SJSA1 (cell line): Measurements from ENCODE around the gene KIF5A. TPM values are rescaled to one million over a fixed set of nuclear protein-coding genes. Genes with fewer than 3 reads are reported as not detected.
"Not testable (repeated sequence)": the region's sequence is repeated elsewhere in the genome, so short reads cannot be mapped to it uniquely, and the experiment has no call there.

Source experiments
- DNase-seq, 2 experiments: peaks; one replicate each; pipeline ENCODE4 v3.0.0-alpha.2; 2015 to 2020; ENCODE audit warnings: low spot score in 2 of 2, low read depth in 1 of 2
- H3K27ac ChIP-seq: fragments of 250-450 bp; sonication (Bioruptor Pico); 2 replicates; pipeline ENCODE4 v1.5.1; 2020; ENCODE audit warnings: mild to moderate bottlenecking, moderate library complexity
- H3K27me3 ChIP-seq: fragments of 250-450 bp; sonication (Bioruptor Pico); replicated peaks from 2 replicates; pipeline ENCODE4 v1.5.1; 2020; ENCODE audit warnings: mild to moderate bottlenecking, moderate library complexity
- H3K36me3 ChIP-seq: fragments of 250-450 bp; sonication (Bioruptor Pico); 2 replicates; pipeline ENCODE4 v1.5.1; 2020; ENCODE audit warnings: mild to moderate bottlenecking
- H3K4me1 ChIP-seq: fragments of 250-450 bp; sonication (Bioruptor Pico); replicated peaks from 2 replicates; pipeline ENCODE4 v1.6.1; 2021; ENCODE audit warnings: mild to moderate bottlenecking
- H3K4me3 ChIP-seq: fragments of 250-450 bp; sonication (Bioruptor Pico); 2 replicates; pipeline ENCODE4 v1.5.1; 2020; ENCODE audit warnings: mild to moderate bottlenecking
- H3K9me3 ChIP-seq: fragments of 250-450 bp; sonication (Bioruptor Pico); replicated peaks from 2 replicates; pipeline ENCODE4 v1.5.1; 2020; ENCODE audit warnings: mild to moderate bottlenecking
- total RNA-seq: library from RNA; depleted of rRNA; stranded (reverse); fragments of >200 nt; shearing (Covaris generic); gene quantifications from 2 replicates; pipeline ENCODE4 v1.2.3, GENCODE V29; 2014

Gene KIF5A
- total RNA-seq, 1 experiment from 2014 or later, result 2.1 TPM

DNA sequence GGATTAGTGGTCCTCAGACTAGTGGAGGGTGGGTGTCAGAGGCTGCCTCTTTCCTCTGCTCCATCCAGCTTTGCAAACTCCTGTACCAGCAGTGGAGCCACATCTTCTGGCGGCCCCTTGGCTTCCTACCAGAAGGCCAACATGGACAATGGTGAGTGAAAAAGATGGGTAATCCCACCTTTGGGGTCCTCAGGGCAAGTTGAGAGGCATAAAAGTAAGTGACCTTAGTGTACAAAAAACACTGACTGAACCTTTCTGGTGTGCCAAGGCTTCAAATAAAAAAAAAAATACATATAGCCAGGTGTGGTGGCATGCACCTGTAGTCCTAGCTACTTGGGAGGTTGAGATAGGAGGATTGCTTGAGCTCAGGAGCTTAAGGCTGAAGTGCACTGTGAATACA lies 32.0 kb downstream of the KIF5A start:
- Histone ChIP-seq H3K27me3 (peaks cover 30% of the 10 kb centered on the region), H3K9me3 (no peaks in the 10 kb centered on the region), H3K4me3 (no peak overlapping the region), H3K4me1 (peaks cover 5% of the 10 kb centered on the region), H3K27ac (no peak overlapping the region), H3K36me3 (no peaks in the 10 kb centered on the region)
- peak; percentile 72 to 83 for DNase-seq

DNA sequence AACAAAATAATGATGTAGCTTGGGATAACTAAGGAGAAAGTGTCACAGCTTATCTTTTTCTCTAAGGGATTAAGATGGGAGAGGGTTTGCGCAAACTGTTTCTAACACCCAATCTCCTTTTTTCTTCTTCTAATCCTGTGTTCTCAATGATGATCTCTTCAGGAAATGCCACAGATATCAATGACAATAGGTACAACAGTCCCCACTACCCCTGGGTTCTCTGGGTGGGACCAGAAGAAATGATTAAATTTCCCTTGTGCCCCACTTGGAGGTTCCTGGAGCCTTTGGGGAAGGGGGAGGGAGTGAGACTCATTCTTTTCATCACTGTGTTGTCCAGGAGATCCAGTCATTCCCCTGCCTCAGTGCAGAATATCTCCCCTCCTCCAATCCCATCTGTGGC lies 32.6 kb downstream of the KIF5A start:
- Histone ChIP-seq H3K4me3 (no peak overlapping the region), H3K27ac (no peak overlapping the region), H3K36me3 (no peaks in the 10 kb centered on the region), H3K27me3 (peaks cover 35% of the 10 kb centered on the region), H3K4me1 (no peaks in the 10 kb centered on the region), H3K9me3 (no peaks in the 10 kb centered on the region)
- DNase-seq, result peak; percentile 80 to 83

DNA sequence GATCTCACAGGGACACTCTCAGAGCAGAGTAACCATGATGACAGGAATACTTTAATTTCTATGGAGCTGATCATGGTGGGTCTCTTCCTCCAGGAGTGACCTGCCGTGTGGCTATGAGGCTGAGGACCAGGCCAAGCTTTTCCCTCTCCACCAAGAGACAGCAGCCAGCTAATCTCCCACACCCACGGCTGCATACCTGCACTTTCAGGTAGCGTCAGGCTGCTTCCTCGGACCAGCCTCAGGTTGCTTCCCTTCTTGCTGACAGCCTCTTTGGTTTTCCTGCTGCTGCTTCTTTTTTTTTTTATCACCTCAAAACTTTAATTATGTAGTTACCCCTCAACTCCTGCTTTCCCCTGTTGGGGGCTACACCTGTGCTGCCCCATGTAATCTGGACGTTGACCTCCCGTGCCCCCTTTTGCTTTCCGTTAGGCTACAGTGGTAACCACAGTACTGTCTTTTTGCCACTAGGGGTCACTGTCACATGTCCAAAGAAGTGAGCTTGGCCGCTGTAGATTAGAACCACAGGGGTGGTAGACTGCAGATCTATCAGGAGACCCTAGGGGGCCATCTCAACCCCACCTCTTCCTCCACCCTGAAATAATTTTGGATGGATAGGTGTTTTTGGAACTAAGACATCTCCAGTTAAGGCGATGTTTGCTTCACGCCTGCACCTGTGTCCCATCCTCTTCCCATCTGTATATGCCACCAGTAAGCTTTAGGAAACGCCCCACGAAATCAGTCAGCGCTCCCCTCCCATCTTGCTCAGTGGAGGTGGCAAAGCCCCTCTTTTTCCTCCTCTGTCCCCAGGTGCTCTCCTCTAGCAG lies 33.4 kb downstream of the KIF5A start:
- H3K4me1 ChIP-seq, result no peaks in the 10 kb centered on the region
- no peak overlapping the region for H3K4me3 ChIP-seq
- H3K36me3 ChIP-seq, result no peaks in the 10 kb centered on the region
- no peaks in the 10 kb centered on the region for H3K9me3 ChIP-seq
- H3K27me3 ChIP-seq, result peaks cover 43% of the 10 kb centered on the region
- no peak for DNase-seq
- no peak overlapping the region for H3K27ac ChIP-seq

DNA sequence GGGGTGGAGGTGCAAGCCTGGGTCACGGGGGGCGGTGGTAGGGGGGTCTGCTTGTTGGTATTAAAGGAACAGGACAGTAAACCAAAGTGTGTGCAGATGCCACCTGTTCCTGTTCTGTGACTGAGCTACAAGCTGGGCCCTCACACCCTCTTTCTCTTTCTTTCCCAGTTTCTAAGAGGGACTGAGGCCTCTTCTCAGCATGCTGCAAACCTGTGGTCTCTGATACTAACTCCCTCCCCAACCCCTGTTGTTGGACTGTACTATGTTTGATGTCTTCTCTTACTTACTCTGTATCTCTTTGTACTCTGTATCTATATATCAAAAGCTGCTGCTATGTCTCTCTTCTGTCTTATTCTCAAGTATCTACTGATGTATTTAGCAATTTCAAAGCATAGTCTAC lies 34.2 kb downstream of the KIF5A start:
- no peak overlapping the region for H3K27ac ChIP-seq
- peak; percentile 81 to 82 for DNase-seq
- no peaks in the 10 kb centered on the region for H3K9me3 ChIP-seq
- H3K27me3 ChIP-seq, result peaks cover 44% of the 10 kb centered on the region
- H3K36me3 ChIP-seq, result no peaks in the 10 kb centered on the region
- H3K4me3 ChIP-seq, result no peak overlapping the region
- no peaks in the 10 kb centered on the region for H3K4me1 ChIP-seq

DNA sequence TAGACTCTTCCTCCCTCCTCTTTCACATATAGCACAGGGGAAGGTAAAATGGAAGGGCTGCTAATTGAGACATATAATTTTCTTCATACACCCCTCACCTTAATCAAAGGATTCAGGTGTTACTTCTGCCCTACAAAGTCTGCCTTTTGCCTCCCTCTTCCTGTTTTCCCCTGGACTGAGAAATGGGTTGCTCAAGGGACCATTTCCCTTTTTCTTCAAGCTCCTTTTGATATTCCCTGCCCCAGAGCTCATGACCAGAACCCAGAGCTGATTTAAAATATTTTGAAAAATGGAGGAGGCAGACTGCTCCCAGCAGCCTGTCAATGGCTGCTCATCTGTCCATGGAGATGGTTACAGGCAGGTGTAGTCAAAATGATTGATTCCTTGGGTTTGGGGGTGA lies 34.8 kb downstream of the KIF5A start:
- DNase-seq, result peak; percentile 80 to 81
- no peak overlapping the region for H3K27ac ChIP-seq
- no peaks in the 10 kb centered on the region for H3K36me3 ChIP-seq
- H3K4me1 ChIP-seq, result no peaks in the 10 kb centered on the region
- H3K4me3 ChIP-seq, result no peak overlapping the region
- no peaks in the 10 kb centered on the region for H3K9me3 ChIP-seq
- H3K27me3 ChIP-seq, result peaks cover 44% of the 10 kb centered on the region

DNA sequence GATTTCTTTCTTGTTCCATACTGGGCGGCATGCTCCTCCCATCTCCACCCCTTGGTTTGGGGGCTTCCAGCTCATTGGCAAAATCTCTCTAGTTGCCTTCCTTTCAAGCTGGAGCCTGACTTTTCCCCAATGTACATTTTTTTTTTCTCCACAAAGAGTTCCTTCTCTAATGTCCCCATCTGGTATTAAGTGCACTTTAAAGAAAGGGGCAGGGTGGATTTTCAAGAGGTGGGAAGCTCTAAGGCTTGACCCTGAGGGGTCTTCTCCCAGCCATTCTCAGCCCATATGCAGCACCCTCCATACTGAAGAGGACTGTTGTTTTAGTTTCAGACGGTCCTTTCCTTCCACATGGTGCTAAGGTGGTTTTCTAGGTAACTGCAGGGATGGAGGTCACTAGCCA lies 35.3 kb downstream of the KIF5A start:
- Histone ChIP-seq H3K9me3 (no peaks in the 10 kb centered on the region), H3K4me1 (peaks cover 1% of the 10 kb centered on the region), H3K36me3 (no peaks in the 10 kb centered on the region), H3K27ac (no peak overlapping the region), H3K4me3 (no peak overlapping the region), H3K27me3 (peaks cover 44% of the 10 kb centered on the region)
- peak; percentile 75 to 83 for DNase-seq

DNA sequence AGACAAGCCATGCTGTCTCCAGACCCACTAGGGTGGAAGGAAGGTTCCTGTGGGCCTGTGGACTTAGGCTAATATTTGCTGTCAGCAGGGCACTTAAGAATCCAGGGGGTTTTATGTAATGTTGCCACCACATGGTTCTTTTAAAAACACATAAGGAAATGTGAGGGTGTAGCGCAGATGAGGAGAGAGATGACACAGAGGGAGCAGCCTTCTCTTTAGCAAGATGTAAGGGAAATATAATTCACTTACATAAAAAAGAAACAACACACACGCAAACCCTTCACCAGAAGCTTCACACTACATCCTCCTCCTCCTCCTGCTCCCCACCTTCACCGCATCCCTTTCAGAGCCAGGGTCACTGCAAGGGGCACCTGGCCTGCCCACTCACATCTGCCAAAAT lies 36.3 kb downstream of the KIF5A start:
- peaks cover 10% of the 10 kb centered on the region for H3K4me1 ChIP-seq
- H3K27ac ChIP-seq, result no peak overlapping the region
- H3K36me3 ChIP-seq, result peaks cover 2% of the 10 kb centered on the region
- DNase-seq, result peak; percentile 77 to 81
- 0 out of 2 replicates have a peak, but pooled peaks cover under 1% of the 10 kb centered on the region for H3K9me3 ChIP-seq
- no peak overlapping the region for H3K4me3 ChIP-seq
- peaks cover 44% of the 10 kb centered on the region for H3K27me3 ChIP-seq

DNA sequence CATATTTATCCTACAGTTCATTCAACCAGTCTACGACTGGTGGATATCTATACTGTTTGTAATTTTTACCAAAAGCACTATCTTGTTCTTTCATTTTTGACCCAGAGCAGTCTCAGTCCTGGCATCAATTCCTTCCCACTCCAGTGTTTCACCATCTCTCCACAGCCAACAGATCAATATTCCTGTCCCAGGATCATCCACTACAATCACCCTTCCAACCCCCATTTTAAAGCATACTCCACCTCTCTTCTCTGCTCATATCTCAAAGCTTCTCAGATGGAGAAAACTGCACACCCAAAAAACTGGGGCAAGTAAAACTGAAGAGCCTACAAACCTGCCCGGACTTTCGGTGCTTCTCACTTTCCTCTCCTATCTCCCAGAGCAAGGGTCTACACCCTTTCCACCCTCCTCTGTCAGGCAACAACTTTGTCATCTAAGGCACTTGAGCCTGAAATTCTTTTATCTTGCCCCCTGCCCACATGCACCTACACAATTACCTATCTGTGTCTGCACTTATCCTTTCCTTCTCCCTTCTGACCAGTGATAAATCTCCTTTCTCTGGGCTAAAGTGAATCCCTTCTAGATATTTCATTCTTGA lies 37.1 kb downstream of the KIF5A start:
- Histone ChIP-seq H3K36me3 (peaks cover 4% of the 10 kb centered on the region), H3K4me1 (peaks cover 18% of the 10 kb centered on the region), H3K27me3 (peaks cover 44% of the 10 kb centered on the region), H3K9me3 (0 out of 2 replicates have a peak, but pooled peaks cover 2% of the 10 kb centered on the region), H3K27ac (no peak overlapping the region), H3K4me3 (no peak overlapping the region)
- DNase-seq, result peak; percentile 76 to 79

DNA sequence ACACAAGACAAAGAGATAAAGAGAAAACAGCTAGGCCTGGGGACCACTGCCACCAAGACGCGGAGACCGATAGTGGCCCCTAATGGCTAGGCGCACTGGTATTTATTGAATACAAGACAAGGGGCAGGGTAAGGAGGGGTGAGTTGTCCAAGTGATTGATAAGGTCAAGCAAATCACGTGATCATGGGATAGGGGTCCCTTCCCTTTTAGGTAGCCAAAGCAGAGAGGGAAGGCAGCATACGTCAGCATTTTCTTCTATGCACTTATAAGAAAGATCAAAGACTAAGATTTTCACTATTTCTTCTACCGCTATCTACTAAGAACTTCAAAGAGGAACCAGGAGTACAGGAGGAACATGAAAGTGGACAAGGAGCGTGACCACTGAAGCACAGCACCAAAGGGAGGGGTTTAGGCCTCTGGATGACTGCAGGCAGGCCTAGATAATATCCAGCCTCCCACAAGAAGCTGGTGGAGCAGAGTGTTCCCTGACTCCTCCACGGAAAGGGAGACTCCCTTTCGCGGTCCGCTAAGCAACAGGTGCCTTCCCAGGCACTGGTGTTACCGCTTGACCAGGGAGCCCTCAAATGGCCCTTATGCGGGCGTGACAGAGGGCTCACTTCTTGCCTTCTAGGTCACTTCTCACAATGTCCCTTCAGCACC lies 39.2 kb downstream of the KIF5A start:
- DNase-seq, result peak; percentile 75 to 81
- H3K4me1 ChIP-seq, result peaks cover 24% of the 10 kb centered on the region
- H3K27me3 ChIP-seq, result peaks cover 38% of the 10 kb centered on the region
- H3K27ac ChIP-seq, H3K4me3 ChIP-seq, H3K9me3 ChIP-seq: not testable (repeated sequence)
- H3K36me3 ChIP-seq, result peaks cover 13% of the 10 kb centered on the region

DNA sequence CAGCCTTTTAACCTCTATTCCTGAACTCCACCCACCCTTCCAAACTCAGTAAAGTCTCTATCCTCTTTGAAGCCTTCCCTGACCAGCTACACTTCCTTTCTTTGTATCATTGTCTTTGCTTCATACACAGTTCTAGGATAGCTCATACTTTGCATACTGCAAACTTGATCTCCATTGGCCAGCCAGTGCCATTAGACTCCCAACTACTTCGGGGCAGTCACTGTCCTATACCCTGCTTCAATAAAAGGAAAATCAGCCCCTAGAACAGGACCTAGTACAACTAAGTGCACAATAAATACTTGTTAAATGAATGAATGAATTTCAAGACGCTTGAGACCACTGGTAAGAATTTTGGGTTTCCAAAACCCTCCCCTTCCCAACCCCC lies 40.6 kb downstream of the KIF5A start:
- Histone ChIP-seq H3K27ac (peak overlapping the region; percentile 0; the same call in 1 of the 2 replicates), H3K4me1 (peaks cover 24% of the 10 kb centered on the region), H3K36me3 (peaks cover 27% of the 10 kb centered on the region), H3K27me3 (peaks cover 28% of the 10 kb centered on the region), H3K4me3 (peak overlapping the region; percentile 66), H3K9me3 (0 out of 2 replicates have a peak, but pooled peaks cover 2% of the 10 kb centered on the region)
- peak in 1 of 2 experiments; percentile 81 for DNase-seq

DNA sequence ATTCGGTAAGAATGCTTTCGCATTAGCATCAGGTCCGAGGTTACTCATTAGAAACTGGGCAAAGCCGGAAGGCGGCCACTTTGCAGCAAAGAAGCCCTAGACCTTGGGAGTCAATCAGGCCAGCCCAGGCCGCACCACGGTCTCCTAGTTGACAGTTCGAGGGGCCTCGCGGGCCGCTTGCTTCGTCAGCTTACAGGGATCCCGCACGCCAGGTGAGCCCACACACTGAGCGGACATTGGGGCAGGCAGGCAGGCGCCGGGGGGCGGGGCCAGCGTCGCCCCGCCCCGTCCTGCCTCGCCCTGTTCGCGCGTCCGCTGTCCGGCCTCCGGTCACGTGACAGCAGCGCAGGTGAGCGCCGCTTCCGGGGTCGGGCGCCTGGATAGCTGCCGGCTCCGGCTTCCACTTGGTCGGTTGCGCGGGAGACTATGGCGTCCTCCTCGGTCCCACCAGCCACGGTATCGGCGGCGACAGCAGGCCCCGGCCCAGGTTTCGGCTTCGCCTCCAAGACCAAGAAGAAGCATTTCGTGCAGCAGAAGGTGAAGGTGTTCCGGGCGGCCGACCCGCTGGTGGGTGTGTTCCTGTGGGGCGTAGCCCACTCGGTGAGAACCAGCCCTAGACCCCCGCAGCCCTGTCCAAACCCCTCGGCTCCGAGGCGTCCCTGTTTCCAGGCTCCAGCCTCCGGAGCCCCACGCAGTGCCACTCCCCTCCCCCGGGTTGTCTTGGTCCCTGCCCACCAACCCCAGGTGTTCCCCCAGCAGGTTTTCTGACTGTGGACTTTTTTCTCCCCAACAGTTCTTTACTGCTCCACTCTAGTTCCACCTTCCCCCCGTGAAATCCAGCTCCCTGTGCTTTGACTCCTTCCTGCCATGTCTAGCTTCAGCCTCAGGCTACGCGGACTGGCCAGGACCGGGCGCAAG lies 41.3 kb downstream of the KIF5A start, which contains the start of gene PIP4K2C:
PIP4K2C (plus strand) TSS at position 329 of the 918 bp plus-strand sequence; CDS start at position 427, 98 bp downstream.
- Histone ChIP-seq H3K36me3 (peaks cover 33% of the 10 kb centered on the region), H3K4me1 (peaks cover 24% of the 10 kb centered on the region), H3K27me3 (peaks cover 21% of the 10 kb centered on the region), H3K4me3 (peak within 1 kb of the TSS; percentile 66), H3K27ac (peak within 1 kb of the TSS; percentile 0; the same call in 1 of the 2 replicates), H3K9me3 (0 out of 2 replicates have a peak, but pooled peaks cover 2% of the 10 kb centered on the region)
- DNase-seq, result peak in 1 of 2 experiments; percentile 100

DNA sequence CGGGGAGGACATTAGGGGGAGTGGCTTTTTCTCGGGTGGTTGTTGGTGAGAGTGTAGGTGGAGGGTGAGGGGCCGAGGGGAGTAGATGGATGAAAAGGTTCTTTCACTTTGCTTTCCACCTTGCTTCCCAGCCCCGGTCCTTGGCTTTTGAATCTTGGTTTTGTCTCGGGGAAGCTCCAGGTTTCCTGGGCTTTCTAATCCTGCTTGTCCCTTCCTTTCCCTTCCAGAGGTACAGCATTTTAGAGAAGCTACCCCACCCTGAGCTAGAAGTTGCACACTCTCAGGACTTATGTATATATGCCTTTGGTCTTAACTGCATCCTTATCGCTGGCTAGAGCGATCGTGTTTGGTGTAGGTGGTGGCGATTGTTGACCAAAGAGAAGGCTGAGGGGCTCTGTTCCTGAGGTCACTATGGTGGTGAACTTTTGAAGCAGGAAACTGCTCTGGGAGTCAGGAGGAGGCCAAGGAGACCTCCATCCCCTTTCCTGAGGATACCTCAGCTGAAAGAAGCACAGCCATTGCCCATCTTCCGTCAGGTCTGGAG lies 42.0 kb downstream of the KIF5A start:
- Histone ChIP-seq H3K4me3 (peak overlapping the region; percentile 66), H3K9me3 (0 out of 2 replicates have a peak, but pooled peaks cover 2% of the 10 kb centered on the region), H3K27me3 (peaks cover 14% of the 10 kb centered on the region), H3K36me3 (peaks cover 40% of the 10 kb centered on the region), H3K27ac (no peak overlapping the region), H3K4me1 (peaks cover 24% of the 10 kb centered on the region)
- no peak for DNase-seq
